H1 (cell line): ENCODE measurements around the gene UNC80. TPM values are rescaled to one million over a fixed set of nuclear protein-coding genes. Genes with fewer than 3 reads are reported as not detected.

Experiments
- ATF3 ChIP-seq: IDR thresholded peaks from 2 replicates; pipeline ENCODE4 v1.6.1; 2011; ENCODE audit warnings: low read depth, mild to moderate bottlenecking, low read length; ENCODE audit not compliant: insufficient read depth
- E2F6 ChIP-seq: IDR thresholded peaks from 2 replicates; pipeline ENCODE4 v1.6.1; 2012; ENCODE audit warnings: inconsistent platforms
- KDM4A ChIP-seq: IDR thresholded peaks from one replicate; pipeline ENCODE4 v1.7.1; 2012; ENCODE audit warnings: low read depth, mild to moderate bottlenecking, moderate library complexity, low read length, inconsistent platforms; ENCODE audit not compliant: severe bottlenecking
- NANOG ChIP-seq: IDR thresholded peaks from 2 replicates; pipeline ENCODE4 v1.6.1; 2011; ENCODE audit warnings: low read length, low read depth, mild to moderate bottlenecking, inconsistent platforms; ENCODE audit not compliant: insufficient read depth, poor library complexity, severe bottlenecking
- POU5F1 ChIP-seq: IDR thresholded peaks from 2 replicates; pipeline ENCODE4 v1.6.1; 2011; ENCODE audit warnings: low read depth, mild to moderate bottlenecking, low read length, moderate library complexity
- SAP30 ChIP-seq: fragments of 300-600 bp; sonication (generic); IDR thresholded peaks from 2 replicates; pipeline ENCODE4 v1.7.1; 2012; ENCODE audit warnings: low read length, moderate library complexity, mild to moderate bottlenecking, inconsistent platforms; ENCODE audit not compliant: insufficient read depth, insufficient replicate concordance
- TBP ChIP-seq: IDR thresholded peaks from 2 replicates; pipeline ENCODE4 v1.6.1; 2011; ENCODE audit warnings: low read depth, low read length, improper control_type of control experiment
- TEAD4 ChIP-seq: IDR thresholded peaks from 2 replicates; pipeline ENCODE4 v1.6.1; 2012; ENCODE audit warnings: low read depth, low read length, inconsistent platforms, mixed read lengths
- polyA plus RNA-seq, 7 experiments: library from polyadenylated mRNA; depleted of rRNA in 3 of 7; stranded (reverse) in 5 of 7; unstranded in 2 of 7; fragments of >200 nt in 5 of 7; fragments of 200-250 nt in 2 of 7; gene quantifications; 1 replicate in 5 of 7; 2 replicates in 1 of 7; 4 replicates in 1 of 7; pipeline versions ENCODE4 v1.2.1 to v1.2.3, GENCODE V29; 2011 to 2013; ENCODE audit warnings: missing spikeins in 2 of 7, mixed read lengths in 2 of 7
- total RNA-seq: library from RNA; stranded (reverse); fragmentation: NEBNext Ultra II Directional; extraction: Animal tissue kit (Norgen Biotek cat#: 25700); gene quantifications from 2 replicates; pipeline ENCODE4 v1.2.1, GENCODE V29; 2021

UNC80 gene
- total and polyA plus RNA-seq, 2 of the 8 experiments (the other 6 are each of a cell fraction or from before 2014, with no cell fraction given) = 0.53 to 0.56 TPM

GRCh38 chr2:209929369-209929768 is 157.7 kb downstream of the UNC80 start (continued):
- TF ChIP-seq E2F6 (no peak), SAP30 (no peak), ATF3 (no peak), NANOG (no peak), POU5F1 (no peak), TBP (no peak), KDM4A (no peak), TEAD4 (no peak)
